Ammon's horn (tissue), 1 donor: ENCODE data around the gene LAMB4.
A peak's percentile ranks its signal among the peaks of the same experiment; 100 is the strongest.

Experiments
- DNase-seq: peaks from one replicate; pipeline ENCODE4 v3.0.0-alpha.2; 2016; ENCODE audit warnings: low spot score

The LAMB4 gene, protein sequence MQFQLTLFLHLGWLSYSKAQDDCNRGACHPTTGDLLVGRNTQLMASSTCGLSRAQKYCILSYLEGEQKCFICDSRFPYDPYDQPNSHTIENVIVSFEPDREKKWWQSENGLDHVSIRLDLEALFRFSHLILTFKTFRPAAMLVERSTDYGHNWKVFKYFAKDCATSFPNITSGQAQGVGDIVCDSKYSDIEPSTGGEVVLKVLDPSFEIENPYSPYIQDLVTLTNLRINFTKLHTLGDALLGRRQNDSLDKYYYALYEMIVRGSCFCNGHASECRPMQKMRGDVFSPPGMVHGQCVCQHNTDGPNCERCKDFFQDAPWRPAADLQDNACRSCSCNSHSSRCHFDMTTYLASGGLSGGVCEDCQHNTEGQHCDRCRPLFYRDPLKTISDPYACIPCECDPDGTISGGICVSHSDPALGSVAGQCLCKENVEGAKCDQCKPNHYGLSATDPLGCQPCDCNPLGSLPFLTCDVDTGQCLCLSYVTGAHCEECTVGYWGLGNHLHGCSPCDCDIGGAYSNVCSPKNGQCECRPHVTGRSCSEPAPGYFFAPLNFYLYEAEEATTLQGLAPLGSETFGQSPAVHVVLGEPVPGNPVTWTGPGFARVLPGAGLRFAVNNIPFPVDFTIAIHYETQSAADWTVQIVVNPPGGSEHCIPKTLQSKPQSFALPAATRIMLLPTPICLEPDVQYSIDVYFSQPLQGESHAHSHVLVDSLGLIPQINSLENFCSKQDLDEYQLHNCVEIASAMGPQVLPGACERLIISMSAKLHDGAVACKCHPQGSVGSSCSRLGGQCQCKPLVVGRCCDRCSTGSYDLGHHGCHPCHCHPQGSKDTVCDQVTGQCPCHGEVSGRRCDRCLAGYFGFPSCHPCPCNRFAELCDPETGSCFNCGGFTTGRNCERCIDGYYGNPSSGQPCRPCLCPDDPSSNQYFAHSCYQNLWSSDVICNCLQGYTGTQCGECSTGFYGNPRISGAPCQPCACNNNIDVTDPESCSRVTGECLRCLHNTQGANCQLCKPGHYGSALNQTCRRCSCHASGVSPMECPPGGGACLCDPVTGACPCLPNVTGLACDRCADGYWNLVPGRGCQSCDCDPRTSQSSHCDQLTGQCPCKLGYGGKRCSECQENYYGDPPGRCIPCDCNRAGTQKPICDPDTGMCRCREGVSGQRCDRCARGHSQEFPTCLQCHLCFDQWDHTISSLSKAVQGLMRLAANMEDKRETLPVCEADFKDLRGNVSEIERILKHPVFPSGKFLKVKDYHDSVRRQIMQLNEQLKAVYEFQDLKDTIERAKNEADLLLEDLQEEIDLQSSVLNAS (N-terminal part only)

DNA sequence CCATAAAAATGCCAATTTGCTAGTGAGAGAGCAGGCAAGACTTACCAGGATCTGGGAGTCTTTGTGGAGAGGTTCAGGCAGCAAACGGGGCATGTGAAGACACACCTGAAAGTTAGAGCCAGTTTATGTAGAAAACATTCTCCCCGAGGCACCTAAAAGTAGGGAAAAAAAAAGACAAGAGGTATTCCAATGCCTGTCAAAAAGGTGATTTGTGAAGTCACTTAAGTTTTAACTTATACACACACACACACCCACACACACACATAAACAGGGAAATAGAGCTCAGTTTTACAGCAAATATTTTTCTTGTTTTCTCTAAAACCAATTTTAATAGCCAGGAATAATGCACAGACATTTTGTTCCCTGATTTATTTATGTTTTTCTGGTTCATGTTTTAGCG is at the start of gene LAMB4:
LAMB4 (minus strand) TSS at position 101 of the 400 bp plus-strand sequence. CDS start 7,197 bp downstream, outside the sequence.
- no peak for DNase-seq

DNA sequence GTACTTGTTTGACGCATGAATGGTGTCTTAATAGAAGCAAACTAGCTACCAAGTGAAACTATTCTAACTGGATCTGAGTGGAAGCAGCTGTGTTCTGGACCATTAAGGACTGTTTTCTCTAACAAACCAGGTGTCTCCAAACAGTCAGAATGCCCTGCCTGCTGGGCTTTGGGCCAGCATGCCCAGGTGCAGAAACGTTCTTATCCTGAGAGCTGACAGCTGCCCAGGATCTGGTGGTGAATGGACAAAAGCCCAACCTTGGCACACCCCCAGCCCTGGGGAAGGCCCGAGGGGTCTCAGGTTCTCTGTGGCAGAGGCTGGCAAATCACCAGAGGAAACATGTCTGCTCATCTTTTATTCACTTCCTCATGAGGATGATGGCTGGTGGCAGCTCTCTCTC is 48.2 kb upstream of the LAMB4 start:
- no peak for DNase-seq

DNA sequence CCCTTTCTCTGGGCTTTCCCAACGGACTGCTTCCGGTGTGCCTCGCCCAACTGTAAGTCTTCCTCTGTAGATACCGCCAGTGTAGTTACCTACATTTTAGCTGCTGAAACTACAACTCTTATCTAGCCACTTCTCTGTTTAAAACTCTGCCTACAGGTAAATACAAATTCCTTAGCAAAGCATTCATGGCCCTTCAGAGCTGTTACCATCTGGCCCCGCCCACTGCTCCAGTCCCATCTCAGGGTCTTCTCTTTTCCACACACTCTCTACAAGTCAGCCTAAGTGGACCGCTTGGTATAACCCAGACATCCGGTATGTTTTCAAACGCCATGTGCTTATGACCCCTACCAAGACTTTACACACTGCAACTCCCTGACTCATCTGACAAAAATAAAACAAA is 41.0 kb upstream of the LAMB4 start:
- no peak for DNase-seq

DNA sequence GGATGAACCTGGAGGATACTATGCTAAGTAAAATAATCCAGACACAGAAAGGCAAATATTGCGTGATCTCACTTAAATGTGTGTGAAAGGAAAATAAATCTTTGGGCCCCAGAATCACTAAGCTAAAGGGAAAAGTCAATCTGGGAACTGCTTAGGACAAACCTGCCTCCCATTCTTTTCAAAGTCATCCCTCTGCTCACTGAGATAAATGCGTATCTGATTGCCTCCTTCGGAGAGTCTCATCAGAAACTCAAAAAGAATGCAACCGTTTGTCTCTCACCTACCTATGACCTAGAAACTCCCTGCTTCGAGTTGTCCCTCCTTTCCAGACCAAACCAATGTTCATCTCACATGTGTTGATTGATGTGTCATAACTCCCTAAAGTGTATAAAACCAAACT is 40.1 kb upstream of the LAMB4 start:
- DNase-seq = no peak

DNA sequence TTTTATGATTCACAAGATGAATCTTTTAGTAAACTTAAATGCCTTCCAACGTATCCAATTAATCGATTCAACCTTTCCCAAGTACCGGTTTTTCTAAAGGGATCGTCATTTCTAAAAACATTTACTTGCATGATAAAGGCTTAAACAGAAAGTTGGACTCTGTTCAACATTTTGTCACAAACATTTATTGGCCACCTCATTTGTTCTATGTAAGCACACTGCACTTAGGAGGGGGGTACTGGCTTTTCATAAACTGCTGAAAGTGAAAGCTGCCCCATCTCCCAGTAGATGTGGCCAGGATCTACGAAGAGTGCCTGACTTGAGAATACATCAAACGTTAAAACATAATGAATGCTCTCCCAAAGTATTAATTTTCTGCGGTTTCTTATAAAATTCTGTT is 37.3 kb upstream of the LAMB4 start:
- no peak for DNase-seq

DNA sequence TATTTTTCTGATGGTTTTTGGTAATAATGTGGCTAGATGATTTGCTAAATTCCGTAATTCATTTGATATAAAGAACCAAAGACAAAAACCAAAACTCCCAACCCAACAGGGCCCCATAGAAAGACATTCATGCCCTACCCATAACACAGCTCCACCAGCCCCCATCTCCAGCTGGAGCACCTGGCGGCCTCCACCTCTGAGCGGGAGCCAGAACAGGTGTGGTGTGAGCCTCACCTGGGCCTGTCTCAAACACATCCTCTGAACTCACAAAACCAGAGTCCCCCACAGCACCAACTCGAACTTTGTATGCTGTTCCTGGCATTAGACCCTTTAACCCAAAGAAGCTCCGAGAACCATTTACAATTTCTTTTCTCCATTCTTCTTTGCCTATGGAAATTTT is 36.5 kb upstream of the LAMB4 start:
- no peak for DNase-seq

DNA sequence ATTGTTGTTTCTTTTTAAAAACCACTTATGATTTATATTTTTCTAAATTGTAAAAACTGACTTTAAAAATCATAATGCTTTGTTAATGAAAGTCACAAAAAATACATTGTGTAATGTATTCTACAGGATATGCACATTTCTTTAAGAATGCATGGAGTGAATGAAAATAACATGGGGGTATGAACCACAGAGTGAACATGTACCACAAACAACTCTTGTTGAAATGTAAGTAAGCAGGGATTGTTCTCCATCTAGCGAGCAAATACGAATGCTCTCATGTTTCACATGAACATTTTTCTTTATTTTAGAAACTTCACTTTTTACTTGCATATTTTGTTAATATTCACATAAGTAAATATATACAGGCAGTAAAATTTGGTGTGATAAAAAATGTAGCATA is 35.6 kb upstream of the LAMB4 start:
- DNase-seq = no peak

DNA sequence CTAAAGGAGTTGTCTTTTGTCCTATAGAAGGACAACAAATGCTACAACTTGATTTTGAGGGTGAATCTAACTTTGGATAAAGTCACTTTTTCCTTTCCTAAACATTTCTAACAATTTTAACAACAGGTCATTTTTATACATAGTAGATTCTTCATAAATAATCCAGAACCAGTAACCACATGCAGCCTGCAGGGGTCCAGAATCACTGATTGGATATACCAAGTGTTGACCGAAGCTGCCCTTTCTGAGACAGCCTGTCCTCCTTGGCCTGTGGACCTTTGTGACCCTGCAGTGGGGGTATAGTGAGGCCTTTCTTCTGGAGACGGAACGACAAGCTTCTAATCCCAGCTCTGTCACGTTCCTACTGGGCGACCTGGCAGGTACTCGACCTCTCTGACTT is 34.8 kb upstream of the LAMB4 start:
- DNase-seq = no peak

DNA sequence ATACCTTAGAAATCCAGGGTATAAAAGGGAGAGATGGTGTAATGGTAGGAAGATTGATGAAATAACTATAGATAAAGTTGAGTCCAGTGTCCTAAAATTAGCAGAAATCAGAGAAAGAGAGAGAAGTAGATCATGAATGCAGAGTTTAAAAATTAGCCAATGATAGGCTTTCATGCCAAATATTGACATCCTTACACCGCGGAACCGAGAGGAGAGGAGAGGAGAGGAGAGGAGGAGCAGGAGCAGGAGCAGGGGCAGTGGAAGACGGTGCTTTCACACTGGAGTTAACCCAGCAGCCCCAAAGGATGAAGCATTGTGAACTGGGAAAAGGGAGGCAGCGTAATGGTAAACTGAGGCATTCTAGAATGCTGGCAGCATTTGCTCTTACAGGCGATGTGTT is 34.2 kb upstream of the LAMB4 start:
- no peak for DNase-seq

DNA sequence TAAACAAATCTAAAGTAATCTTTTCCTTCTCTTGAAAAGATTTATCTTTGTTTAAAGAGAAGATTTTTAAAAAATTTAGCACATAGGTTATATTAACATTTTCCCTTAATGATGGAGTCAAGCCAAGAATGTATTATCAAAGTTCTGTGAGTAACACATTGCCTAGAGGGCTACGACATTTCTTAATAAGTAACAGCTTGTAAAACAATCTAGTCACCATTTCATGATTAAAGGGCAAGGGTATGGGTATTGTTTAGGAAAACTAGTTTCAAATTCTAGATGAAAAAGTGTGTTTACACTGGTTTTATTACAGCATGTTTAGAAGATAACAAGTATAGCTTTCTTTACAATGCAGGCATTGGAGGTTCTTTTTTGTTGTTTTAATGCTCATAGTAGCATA is 28.6 kb upstream of the LAMB4 start:
- DNase-seq = no peak

DNA sequence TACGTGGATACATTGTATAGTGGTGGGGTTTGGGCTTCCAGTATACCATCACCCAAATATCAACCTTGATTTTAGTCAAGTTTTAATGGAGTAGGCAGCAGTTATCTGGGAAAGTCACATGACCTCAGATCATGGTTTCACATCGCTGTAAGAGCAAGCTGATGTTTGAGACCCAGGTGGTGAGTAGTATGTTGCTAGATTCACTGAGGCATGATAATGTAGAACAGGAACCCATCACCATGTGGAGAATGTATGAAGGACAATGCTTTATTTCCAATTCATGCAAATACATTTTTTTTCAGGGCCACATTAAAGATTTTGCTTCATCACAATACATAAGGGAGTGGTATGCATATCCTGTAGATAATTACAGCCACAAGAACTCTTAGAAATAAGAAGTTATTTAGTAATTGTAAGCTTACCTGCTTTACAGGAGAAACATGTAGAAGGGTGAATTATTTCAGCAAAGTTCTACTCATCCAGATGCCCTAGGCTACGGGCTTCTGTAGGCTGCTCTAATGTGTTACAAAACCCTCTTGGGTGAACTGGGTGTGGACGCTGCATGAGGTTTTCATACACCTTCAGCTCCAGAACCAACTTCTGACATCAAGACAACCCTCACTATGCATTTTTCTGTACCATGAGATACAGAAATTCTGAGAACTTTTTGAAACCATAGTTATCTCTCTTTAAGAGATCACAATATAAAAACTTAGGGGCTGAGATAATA is 27.6 kb upstream of the LAMB4 start:
- no peak for DNase-seq

DNA sequence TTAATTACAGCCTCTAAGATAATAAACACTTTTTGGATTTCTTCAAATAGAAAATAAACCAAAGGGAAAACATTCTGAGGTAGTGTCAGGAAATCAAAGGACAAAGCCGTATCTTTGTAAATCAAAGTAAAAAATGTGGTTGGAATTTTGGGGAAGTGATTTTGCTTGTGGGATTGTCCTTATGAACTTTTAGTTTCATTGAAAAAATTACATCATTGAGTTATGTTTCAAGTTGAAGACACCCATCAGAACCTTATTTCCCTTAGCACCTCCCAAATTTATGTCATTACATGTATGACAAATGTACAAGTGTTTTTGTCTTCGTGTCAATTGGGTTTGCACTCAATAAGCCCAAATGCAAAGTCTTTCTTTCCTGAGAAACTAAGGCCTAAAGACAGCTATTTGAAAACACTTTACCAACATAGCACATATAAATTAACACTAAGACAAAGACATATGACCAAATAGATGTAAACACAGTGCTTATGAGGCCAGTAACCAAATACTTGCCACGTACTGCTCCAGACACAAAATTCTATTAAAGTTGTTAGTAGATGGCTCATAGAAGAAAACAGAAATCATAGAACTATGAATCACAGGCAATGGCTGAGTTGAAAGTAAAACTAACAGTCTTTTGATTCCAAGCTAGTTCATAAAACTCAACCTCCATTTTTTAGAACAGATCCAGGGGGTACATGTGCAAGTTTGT is 26.9 kb upstream of the LAMB4 start:
- DNase-seq = no peak

DNA sequence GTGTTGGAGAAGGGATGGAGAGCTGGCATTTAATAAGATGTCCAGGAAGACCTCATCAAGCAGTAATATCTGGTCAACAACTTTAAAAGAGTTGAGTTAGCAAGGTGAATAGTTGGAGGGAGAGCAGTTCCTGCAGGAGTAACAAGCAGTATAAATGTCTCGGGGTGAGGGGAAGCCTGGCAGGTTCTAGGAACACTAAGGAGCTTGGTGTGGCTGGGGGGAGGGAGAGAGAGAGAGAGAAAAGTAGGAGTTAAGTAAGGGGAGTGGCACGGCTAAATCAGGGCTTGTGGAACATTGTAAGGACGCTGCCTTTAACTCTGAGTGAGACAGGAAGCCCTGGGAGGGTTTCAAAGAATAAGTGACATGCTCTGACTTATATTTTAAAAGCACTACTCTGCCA is 22.0 kb upstream of the LAMB4 start:
- no peak for DNase-seq

DNA sequence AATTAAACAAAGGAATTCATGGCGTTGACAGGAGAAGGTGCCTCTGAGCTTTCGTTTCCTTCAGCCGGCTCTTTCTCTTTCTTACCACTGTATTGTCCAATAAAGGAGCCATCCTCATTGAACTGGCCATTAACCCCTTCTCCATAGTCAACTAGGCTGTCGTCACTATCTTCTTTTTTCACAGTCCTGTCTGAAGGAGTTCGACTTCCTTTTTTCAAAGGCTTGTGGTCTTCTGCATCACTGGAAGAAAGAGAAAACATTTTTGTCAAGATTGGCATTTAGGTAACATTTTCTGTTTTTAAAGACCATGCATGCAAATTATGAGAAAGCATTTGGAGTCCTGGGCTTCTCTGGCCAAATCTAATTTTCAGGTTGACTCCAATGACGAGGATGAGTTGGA is 19.7 kb upstream of the LAMB4 start:
- no peak for DNase-seq

DNA sequence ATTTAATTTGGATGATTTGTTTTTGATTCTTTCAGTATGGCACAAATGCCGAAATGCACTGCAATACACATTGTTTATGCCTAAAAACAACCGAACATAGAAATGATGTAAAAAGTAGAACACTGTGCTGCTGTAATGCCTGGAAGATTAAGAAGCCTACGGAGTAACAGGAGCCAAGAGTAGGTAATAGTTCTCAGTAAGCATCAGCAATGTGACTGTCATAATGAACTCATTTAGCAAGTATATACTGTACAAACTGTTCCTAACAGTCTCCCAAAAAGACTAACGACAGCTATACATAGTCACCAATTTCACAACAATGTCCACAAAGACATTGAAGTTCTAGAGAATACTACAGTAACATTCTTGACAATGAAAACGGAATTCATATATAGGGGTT is 19.0 kb upstream of the LAMB4 start:
- no peak for DNase-seq

DNA sequence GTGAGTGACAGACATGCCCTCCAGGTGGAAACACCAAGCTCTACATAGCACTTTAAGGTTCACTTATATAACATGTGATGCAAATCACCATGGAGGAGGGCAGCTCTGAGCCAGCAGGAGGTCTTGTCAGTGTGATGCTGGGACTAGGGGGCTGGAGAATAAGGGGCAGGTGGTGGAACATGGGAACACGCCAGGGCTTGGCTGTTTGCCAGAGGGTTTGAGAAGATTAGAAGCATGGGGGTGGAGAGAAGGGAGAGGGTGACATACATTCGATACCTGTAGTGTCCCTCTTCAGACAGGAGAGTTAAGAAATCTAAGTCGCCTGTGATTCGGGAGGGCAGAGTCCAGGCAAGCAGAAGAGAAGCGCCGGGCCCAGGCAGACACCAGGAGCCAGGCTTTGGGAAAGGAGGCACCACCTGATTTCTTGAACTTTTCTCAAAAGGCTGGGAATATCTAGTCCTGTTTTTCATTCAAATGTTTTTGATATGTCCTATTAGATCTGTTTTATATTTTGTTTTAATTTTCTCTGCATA is 16.9 kb upstream of the LAMB4 start:
- peak; percentile 19 for DNase-seq

DNA sequence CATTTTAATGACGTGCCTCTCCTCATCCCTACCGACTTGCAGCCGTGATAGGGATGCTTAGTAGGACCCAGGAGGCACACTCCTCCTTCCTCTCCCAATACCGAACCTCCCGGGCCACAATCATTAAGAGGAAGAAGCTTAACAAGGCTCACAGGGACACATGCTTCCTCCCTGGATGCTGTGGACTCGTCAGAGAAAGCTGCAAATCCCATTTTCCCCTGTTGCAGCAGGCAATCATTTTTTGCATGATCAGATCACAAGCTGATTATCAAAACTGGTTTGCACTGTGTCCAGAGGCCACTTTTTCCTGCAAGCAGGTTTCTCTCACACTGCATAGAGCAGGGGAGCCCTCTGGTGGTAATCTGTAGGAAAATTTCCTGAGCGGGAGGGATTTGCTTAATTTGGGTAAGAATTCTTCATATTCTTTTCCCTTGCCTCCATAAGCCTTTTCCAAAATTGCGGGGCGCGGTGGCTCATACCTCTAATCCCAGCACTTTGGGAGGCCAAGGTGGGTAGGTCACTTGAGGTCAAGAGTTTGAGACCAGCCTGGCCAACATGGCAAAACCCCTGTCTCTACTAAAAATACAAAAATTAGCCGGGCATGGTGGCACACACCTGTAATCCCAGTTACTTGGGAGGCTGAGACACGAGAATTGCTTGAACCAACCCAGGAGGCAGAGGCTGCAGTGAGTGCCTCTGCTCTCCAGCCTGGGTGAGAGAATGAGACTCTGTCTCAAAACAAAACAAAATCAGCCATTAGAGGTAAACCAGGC is 16.1 kb upstream of the LAMB4 start:
- peak; percentile 80 for DNase-seq

DNA sequence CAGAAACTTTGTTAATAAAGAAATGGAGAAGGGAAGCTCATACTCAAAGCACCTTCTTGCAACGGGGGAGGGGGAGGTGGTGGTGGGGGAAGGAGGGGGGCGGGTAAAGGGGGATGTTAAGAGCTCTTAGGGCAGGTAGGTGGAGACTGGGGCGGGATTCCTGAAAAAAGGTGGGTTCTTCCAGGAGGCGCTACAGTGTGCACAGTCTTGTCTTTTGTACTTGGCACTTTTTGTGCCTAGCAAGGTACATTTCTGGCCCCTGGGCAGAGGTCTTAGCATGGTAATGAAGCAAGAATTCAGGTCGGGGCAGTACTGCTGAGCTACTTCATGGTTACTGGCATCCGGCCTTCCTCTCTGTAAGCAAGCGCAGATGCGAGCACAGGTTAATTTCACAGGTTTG is 15.2 kb upstream of the LAMB4 start:
- DNase-seq = no peak

DNA sequence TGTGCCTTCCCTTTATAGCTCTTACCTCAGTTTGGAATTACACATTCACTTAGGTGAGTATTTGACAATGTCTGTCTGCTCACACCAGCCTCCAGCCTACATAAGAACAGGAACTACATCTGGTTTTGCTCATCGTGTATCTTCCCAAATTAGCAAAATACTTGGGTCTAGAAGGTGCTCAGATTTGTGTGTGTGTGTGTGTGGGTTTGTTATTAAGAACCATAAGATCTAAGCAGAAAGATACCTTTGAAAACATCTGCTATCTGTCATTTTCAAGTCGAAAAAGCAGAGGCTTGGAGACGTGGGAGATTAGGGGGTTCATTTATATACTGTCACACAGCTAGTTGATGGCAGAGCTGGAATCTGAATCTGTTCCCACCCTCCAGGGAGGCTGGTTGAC is 14.8 kb upstream of the LAMB4 start:
- no peak for DNase-seq
